Measurements from ENCODE around the gene GREB1. TPM values are rescaled to one million over a fixed set of nuclear protein-coding genes. Genes with fewer than 3 reads are reported as not detected.

GREB1 gene
- total and polyA plus RNA-seq, 2 of the 13 experiments (the other 11 are each of a cell fraction or from before 2014, with no cell fraction given): 31.3 to 61.2 TPM

DNA sequence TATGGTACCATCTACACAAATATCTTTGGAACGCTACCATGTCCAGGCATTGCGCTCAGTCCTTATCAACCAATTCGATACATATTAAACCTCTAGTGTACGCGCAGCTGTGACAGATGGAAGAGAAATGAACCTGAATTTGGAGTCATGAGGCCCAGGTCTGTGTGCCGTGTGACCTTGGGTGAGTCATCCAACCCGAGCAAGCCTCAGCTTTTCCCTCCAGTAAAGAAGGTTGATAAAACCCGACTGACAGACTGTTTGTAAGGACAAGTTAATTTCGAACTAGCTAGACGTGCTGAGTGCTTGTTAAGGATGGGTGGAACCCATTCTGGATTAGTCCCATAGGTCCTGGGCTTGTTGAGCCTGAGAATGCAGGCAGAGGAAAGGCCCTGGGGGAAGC, 28.2 kb downstream of the GREB1 start (continued):
- TF ChIP-seq, protein P1, sequence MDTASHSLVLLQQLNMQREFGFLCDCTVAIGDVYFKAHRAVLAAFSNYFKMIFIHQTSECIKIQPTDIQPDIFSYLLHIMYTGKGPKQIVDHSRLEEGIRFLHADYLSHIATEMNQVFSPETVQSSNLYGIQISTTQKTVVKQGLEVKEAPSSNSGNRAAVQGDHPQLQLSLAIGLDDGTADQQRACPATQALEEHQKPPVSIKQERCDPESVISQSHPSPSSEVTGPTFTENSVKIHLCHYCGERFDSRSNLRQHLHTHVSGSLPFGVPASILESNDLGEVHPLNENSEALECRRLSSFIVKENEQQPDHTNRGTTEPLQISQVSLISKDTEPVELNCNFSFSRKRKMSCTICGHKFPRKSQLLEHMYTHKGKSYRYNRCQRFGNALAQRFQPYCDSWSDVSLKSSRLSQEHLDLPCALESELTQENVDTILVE (CRISPR knock-in tag; IDR thresholded peaks at IDR 0.05): no peak
- peak; percentile 93 for TF ChIP-seq FOSL2 (CRISPR knock-in tag; IDR thresholded peaks at IDR 0.05)
- TF ChIP-seq, protein P2, sequence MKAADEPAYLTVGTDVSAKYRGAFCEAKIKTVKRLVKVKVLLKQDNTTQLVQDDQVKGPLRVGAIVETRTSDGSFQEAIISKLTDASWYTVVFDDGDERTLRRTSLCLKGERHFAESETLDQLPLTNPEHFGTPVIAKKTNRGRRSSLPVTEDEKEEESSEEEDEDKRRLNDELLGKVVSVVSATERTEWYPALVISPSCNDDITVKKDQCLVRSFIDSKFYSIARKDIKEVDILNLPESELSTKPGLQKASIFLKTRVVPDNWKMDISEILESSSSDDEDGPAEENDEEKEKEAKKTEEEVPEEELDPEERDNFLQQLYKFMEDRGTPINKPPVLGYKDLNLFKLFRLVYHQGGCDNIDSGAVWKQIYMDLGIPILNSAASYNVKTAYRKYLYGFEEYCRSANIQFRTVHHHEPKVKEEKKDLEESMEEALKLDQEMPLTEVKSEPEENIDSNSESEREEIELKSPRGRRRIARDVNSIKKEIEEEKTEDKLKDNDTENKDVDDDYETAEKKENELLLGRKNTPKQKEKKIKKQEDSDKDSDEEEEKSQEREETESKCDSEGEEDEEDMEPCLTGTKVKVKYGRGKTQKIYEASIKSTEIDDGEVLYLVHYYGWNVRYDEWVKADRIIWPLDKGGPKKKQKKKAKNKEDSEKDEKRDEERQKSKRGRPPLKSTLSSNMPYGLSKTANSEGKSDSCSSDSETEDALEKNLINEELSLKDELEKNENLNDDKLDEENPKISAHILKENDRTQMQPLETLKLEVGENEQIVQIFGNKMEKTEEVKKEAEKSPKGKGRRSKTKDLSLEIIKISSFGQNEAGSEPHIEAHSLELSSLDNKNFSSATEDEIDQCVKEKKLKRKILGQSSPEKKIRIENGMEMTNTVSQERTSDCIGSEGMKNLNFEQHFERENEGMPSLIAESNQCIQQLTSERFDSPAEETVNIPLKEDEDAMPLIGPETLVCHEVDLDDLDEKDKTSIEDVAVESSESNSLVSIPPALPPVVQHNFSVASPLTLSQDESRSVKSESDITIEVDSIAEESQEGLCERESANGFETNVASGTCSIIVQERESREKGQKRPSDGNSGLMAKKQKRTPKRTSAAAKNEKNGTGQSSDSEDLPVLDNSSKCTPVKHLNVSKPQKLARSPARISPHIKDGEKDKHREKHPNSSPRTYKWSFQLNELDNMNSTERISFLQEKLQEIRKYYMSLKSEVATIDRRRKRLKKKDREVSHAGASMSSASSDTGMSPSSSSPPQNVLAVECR (CRISPR knock-in tag; IDR thresholded peaks at IDR 0.05; ENCODE audit: borderline replicate concordance): 0 out of 2 replicates have a peak, but pooled peaks have one; percentile 14

DNA sequence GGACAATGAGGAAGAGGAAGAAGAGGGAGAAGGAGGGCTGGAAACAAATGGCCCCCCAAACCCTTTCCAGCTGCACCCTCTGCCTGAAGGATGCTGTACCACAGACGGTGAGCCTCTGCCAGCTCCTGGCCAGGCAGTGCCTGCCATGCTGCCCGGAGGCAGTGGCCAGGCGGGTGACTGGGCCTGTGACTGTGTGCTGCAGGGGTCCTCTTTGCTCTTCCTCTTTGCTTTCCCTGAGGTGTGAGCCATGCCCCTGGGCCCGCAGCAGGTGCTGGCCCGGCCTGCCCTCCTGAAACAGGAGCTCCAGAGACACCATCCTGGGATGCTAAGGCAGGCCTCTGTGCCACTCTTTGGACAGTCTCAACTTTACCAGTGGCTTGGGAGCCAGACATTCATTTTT, 28.6 kb downstream of the GREB1 start:
- in situ Hi-C loops (cut with HindIII; ENCODE audit: extremely low pct_ligation_motif_present, low pct_unique_long_range_greater_than_20kb): no loop called here
- CTCF ChIA-PET (ENCODE audit: low intra/inter-chr PET ratio, low total read pairs): no interaction called here
- peaks cover 64 to 94% of the 10 kb centered on the region in 2 experiments for H3K36me3 ChIP-seq (replicated peaks in 1 of 2; ENCODE audit: control insufficient read depth in 1 of 2, insufficient read depth in 2 of 2, low read length in 2 of 2)
- FAIRE-seq (no peak), ATAC-seq (peak; percentile 25), DNase-seq (ENCODE audit: low spot score) (no peak)
- POLR2A ChIA-PET: interaction anchor here (0.7 to 2.1 kb wide), 5 partner anchors 23 to 96 kb away, joined by 3 to 6 read pairs (median 4); partner anchors contain the start of gene E2F6
- no peak overlapping the region for H3K9ac ChIP-seq (ENCODE audit: insufficient read depth, low read depth, low read length)
- H3K4me1 ChIP-seq (ENCODE audit: insufficient read depth, low read length): peaks cover 31% of the 10 kb centered on the region
- no peak overlapping the region for H3K4me2 ChIP-seq (ENCODE audit: low read depth, low read length)
- H3K4me3 ChIP-seq (replicated peaks in 1 of 3; ENCODE audit: insufficient read depth in 1 of 3, low read depth in 2 of 3, low read length in 3 of 3): no peak overlapping the region
- H3K9me3 ChIP-seq (ENCODE audit: low read length): no peaks in the 10 kb centered on the region
- H3K79me2 ChIP-seq (ENCODE audit: insufficient read depth, low read length): peaks cover 67% of the 10 kb centered on the region
- peaks cover 38% of the 10 kb centered on the region for H4K20me1 ChIP-seq (ENCODE audit: insufficient read depth, low read length)
- no TSS peak for BruUV-seq (replicated peaks)
- no peaks in the 10 kb centered on the region for H3K27me3 ChIP-seq (ENCODE audit: control insufficient read depth in 1 of 2, insufficient read depth in 2 of 2, low read length in 2 of 2)
- WGBS (ENCODE audit: low lambda C conversion rate): 92% methylated on average over 2 of the region's 5 CpGs
- H3K27ac ChIP-seq (ENCODE audit: extremely low read length, insufficient read depth, low read length): no peak overlapping the region
- TF ChIP-seq AGO2 (optimal IDR thresholded peaks at IDR 0.05; ENCODE audit: low read depth, low read length): peak; percentile 75
- TF ChIP-seq ZKSCAN1 (IDR thresholded peaks at IDR 0.05; ENCODE audit: low read length): no peak
- peak; percentile 42 for TF ChIP-seq RBM22 (optimal IDR thresholded peaks at IDR 0.05; ENCODE audit: low read length)
- TF ChIP-seq HNRNPL (IDR thresholded peaks at IDR 0.05; ENCODE audit: low read depth, low read length): 0 out of 2 replicates have a peak, but pooled peaks have one; percentile 28
- TF ChIP-seq, protein P3, sequence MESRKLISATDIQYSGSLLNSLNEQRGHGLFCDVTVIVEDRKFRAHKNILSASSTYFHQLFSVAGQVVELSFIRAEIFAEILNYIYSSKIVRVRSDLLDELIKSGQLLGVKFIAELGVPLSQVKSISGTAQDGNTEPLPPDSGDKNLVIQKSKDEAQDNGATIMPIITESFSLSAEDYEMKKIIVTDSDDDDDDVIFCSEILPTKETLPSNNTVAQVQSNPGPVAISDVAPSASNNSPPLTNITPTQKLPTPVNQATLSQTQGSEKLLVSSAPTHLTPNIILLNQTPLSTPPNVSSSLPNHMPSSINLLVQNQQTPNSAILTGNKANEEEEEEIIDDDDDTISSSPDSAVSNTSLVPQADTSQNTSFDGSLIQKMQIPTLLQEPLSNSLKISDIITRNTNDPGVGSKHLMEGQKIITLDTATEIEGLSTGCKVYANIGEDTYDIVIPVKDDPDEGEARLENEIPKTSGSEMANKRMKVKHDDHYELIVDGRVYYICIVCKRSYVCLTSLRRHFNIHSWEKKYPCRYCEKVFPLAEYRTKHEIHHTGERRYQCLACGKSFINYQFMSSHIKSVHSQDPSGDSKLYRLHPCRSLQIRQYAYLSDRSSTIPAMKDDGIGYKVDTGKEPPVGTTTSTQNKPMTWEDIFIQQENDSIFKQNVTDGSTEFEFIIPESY (CRISPR knock-in tag; IDR thresholded peaks at IDR 0.05): no peak
- H2AFZ ChIP-seq (ENCODE audit: low read length): no peak overlapping the region
- intact Hi-C loops (cut with micrococcal nuclease; ENCODE audit: unreplicated experiment): no loop called here

Measured in HepG2 (cell line).